Suprapubic skin (tissue), 4 donors: ENCODE results near the gene ACTL8.

ENCODE experiments used
- CTCF ChIP-seq, 2 donors: fragments of 200-600 bp in 1 of 2; fragments of 450-650 bp in 1 of 2; sonication (generic) in 1 of 2; IDR thresholded peaks; one replicate each; pipeline ENCODE4 v1.5.1; 2016 to 2019; ENCODE audit warnings: antibody characterized with exemption in 2 of 2, mild to moderate bottlenecking in 1 of 2, moderate library complexity in 1 of 2
- EP300 ChIP-seq: sonication (generic); formaldehyde crosslinking; IDR thresholded peaks from one replicate; pipeline ENCODE4 v1.6.1; 2017; ENCODE audit warnings: antibody characterized with exemption
- POLR2AphosphoS5 ChIP-seq, 3 donors: sonication (generic); formaldehyde crosslinking; IDR thresholded peaks; one replicate each; pipeline ENCODE4 v1.6.1; 2017; ENCODE audit warnings: antibody characterized with exemption in 3 of 3

GRCh38 chr1:17725811-17726582, 29.1 kb upstream of the ACTL8 start:
- TF ChIP-seq CTCF (IDR thresholded peaks at IDR 0.05), result no peak
- no peak for TF ChIP-seq EP300
- no peak for TF ChIP-seq POLR2AphosphoS5 (IDR thresholded peaks at IDR 0.05)
